ENCODE measurements around the gene AQP12B.
"Not testable (repeated sequence)": the region's sequence is repeated elsewhere in the genome, so short reads cannot be mapped to it uniquely, and the experiment has no call there.

Gene AQP12B

GRCh38 chr2:240696469-240696868 is 13.8 kb upstream of the AQP12B start:
- H3K4me3 ChIP-seq (ENCODE audit: low read depth, low read length); DNase-seq (ENCODE audit: low read depth): not testable (repeated sequence)

GRCh38 chr2:240695593-240695992 is 12.9 kb upstream of the AQP12B start:
- not testable (repeated sequence) for DNase-seq (ENCODE audit: low read depth); H3K4me3 ChIP-seq (ENCODE audit: low read depth, low read length)

GRCh38 chr2:240694304-240694703 is 11.6 kb upstream of the AQP12B start:
- not testable (repeated sequence) for DNase-seq (ENCODE audit: low read depth); H3K4me3 ChIP-seq (ENCODE audit: low read depth, low read length)

GRCh38 chr2:240692583-240693561 is 10.2 kb upstream of the AQP12B start:
- not testable (repeated sequence) for H3K4me3 ChIP-seq (ENCODE audit: low read depth, low read length); DNase-seq (ENCODE audit: low read depth)

GRCh38 chr2:240691631-240692420 is 9.1 kb upstream of the AQP12B start, which contains the start of gene AQP12A:
TSS of gene AQP12A (plus strand) at chr2:240691866. CDS start at chr2:240691914, 48 bp downstream.
- H3K4me3 ChIP-seq (ENCODE audit: low read depth, low read length); DNase-seq (ENCODE audit: low read depth): not testable (repeated sequence)

GRCh38 chr2:240691075-240691427 is 8.4 kb upstream of the AQP12B start:
- DNase-seq (ENCODE audit: low read depth); H3K4me3 ChIP-seq (ENCODE audit: low read depth, low read length): not testable (repeated sequence)

- H3K4me3 ChIP-seq (ENCODE audit: low read depth, low read length); DNase-seq (ENCODE audit: low read depth): not testable (repeated sequence)
Measured at GRCh38 chr2:240690421-240691074, 7.9 kb upstream of the AQP12B start.

- no peak for DNase-seq (ENCODE audit: low read depth)
- no peak for TF ChIP-seq MAX (IDR thresholded peaks at IDR 0.05; ENCODE audit: low read depth, low read length)
- TF ChIP-seq MYC (IDR thresholded peaks at IDR 0.05; ENCODE audit: low read depth, low read length): no peak
- TF ChIP-seq CTCF (IDR thresholded peaks at IDR 0.05; ENCODE audit: low read depth, low read length): no peak
- TF ChIP-seq POLR2A (IDR thresholded peaks at IDR 0.05; ENCODE audit: extremely low read depth, insufficient read length): no peak
- no peak overlapping the region for H3K4me3 ChIP-seq (ENCODE audit: low read depth, low read length)
Measured at GRCh38 chr2:240689975-240690374, 7.3 kb upstream of the AQP12B start.

GRCh38 chr2:240688553-240688919 is 5.9 kb upstream of the AQP12B start:
- H3K4me3 ChIP-seq (ENCODE audit: low read depth, low read length): no peak overlapping the region
- TF ChIP-seq MYC (IDR thresholded peaks at IDR 0.05; ENCODE audit: low read depth, low read length) (no peak), MAX (IDR thresholded peaks at IDR 0.05; ENCODE audit: low read depth, low read length) (no peak), POLR2A (IDR thresholded peaks at IDR 0.05; ENCODE audit: extremely low read depth, insufficient read length) (no peak), CTCF (IDR thresholded peaks at IDR 0.05; ENCODE audit: low read depth, low read length) (no peak)

More at GRCh38 chr2:240688553-240688919, 5.9 kb upstream of the AQP12B start:
- DNase-seq (ENCODE audit: low read depth): no peak

All from NB4 (cell line).